ENCODE results near the gene SPPL2A.

The SPPL2A gene

DNA sequence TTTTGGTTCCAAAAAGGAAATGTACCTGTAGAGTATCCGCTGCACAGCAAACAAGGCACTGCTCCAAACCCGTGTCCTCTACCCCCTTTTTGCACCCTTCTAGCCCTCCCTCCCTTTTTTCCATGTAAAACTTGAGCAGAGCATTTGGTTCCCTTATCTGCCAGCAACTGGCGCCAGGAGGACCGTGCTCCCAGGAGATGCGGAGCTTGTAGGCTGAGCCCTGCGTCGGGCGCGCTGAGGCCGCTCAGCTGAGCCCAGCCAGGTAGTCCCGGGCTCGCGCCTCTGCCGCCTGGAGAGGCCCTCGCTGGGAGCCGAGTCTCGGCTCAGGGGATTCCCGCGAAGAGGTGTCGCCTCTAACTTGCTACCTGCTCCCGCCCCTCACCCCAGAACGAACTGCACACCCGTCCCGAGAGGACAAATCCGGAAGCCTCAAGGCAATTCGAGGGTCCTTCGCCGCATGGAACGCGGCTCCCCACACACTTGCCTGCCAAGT is 79.5 kb downstream of the SPPL2A start:
- DNase-seq: no peak

DNA sequence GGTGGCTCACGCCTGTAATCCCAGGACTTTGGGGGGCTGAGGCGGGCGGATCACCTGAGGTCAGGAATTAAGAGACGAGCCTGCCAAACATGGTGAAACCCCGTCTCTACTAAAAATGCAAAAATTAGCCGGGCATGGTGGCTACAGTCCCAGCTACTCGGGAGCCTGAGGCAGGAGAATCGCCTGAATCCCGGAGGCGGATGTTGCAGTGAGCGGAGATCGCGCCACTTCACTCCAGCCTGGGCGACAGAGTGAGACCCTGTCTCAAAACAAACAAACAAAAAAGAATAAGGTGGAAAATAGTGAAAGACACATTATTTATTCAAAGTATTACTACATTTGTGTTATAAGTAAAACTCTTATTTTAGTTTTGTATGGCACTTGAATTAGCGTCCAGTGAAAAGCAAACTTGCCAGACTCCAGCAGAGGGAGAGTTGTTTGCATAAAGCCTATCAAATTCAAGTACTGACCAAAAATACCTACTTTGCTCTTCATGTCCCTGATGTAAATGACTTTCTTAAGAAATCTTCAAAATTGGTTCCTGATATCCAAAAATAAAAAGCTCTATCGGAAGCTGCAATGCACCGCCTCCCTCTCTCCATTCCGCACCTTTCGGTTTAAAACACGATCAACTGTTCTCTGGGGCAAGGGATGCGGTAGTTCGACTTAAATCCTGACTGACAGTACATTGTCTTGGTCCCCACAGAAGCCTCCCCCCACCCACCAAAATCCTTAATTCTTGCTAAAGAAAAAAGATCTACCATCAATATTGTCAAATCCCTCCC is 80.1 kb downstream of the SPPL2A start:
- no peak for DNase-seq

DNA sequence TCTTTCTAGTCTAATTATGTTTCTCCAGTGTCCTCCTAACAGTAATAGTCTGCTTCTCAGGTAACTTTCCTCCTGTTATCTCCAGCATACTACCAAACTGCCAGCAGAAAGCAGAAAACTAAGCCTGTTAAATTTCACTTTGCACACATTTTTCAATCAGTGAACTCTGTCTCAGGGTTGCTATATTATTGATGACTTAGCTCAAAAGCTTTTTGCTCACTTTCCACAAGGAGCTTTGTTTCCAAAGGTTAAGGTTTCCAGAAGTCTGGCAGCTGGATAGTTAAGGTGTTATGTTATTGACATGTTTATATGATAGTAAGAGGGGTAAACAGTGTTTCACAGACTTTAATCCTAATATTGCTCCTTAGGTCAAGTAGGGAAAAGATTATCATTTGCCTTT is 84.0 kb downstream of the SPPL2A start:
- no peak for DNase-seq

DNA sequence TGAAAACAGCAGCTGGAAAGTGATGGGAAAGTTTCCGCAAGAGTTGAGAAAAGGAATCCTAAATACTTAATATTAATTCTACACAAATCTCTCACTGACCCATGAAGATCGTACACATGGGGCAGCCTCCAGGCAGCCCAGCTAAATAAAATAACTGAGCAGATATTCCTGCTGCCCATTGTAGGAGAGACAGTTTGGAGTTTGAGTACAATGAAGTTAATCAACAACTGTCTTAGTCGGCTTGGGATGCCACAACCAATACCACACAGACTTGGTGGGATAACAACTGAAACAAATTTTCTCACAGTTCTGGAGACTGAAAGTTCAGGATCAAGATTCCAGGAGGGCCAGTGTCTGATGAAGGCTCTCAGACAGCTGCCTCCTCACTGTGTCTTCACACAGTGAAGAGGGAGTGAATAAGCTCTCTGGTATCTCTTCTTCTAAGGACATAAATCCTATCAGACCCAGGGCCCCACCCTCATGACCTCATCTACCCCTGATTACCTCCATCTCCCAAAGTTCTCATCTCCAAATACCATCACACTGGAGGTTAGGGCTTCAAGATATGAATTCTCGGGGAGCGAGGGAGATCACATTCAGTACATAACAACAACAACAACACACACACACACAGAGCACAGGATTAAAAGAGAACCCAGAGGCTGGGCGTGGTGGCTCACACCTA is 88.6 kb downstream of the SPPL2A start:
- no peak for DNase-seq

DNA sequence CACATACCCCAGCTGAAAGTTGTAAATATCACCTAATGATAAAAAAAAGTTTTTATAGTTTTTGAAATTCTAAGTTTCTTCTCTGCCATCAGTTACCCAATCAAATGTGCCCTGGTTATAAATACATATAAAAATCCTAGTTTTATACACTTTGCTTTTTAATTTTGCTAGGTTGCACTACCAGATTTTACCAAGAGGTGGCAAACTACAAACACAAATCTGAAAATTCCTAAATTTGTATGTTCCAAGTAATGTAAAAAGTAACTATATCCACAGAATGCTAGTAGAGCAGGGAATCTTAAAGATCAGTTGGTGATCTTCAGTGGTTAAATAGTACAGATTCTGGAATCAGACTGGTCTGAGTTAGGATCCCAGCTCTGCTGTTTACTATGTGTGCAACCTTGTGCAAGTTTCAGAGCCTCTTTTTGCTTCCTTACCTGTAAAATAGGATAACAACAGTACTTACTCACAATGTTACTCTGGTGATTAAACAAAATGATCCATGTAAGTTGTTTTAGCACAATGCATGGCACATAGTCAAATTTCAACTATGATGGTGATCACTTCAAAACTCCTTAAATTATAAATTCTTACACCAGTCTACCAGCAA is 89.9 kb downstream of the SPPL2A start:
- DNase-seq: no peak

DNA sequence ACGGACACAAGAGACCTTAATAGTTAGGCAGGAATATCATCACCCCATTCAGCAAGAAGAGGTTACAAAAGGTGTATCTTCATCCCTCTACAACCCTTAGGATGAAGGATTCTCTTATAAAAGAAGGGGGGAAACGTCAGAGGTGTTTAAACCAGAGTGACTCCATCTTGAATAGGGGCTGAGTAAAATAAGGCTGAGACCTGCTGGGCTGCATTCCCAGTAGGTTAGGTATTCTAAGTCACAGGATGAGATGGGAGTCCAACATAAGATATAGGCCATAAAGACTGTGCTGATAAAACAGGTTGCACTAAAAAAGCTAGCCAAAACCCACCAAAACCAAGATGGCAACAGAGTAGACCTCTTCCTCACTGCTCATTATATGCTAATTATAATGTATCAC is 95.4 kb downstream of the SPPL2A start:
- no peak for DNase-seq

DNA sequence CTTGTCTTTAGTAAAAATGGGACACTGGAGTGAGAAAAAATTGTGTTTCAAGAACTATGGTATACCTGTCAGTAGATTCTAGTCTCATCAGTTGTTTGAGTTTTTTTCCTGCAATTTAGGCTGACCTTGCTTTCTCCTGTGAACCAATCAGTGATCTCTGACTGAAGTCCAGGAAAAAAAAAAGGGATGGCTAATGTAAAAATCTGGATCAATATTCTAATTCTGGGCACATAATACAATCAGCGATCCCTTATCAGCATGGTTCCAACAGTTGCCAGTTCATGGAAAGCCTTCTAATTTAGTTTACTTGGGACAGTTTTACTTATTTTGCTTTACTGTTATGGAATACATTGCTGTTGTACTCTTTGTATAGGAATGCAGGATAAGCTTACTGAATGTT is 95.9 kb downstream of the SPPL2A start:
- DNase-seq: no peak

DNA sequence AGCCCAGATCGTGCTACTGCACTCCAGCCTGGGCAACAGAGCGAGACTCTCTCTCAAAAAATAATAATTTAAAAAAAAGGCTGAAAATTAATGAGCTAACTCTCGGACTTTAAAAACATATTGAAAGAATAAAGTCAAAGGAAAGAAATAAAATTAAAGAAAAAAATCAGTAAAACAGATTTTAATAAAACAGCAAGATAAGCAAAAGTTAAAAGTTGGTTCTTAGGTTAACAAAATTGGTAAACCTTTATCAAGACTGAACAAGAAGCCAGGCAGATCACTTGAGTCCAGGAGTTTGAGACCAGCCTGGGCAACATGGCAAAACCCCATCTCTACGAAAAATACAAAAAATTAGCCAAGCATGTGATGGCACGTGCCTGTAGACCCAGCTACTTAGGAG is 99.6 kb downstream of the SPPL2A start:
- DNase-seq: no peak

DNA sequence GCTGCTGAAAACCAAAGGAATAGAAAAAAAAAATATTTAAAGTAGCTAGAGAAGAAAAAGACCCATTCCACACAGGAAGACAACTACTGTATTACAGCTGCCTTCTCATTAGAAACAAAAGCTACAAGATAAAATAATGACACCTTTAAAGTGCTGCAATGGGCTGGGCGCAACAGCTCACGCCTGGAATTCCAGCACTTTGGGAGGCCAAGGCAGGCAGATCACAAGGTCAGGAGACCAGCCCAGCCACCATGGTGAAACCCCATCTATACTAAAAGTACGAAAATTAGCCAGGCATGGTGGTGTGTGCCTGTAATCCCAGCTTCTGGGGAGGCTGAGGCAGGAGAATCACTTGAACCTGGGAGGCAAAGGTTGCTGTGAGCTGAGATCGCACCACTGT is 110.0 kb downstream of the SPPL2A start:
- no peak for DNase-seq

DNA sequence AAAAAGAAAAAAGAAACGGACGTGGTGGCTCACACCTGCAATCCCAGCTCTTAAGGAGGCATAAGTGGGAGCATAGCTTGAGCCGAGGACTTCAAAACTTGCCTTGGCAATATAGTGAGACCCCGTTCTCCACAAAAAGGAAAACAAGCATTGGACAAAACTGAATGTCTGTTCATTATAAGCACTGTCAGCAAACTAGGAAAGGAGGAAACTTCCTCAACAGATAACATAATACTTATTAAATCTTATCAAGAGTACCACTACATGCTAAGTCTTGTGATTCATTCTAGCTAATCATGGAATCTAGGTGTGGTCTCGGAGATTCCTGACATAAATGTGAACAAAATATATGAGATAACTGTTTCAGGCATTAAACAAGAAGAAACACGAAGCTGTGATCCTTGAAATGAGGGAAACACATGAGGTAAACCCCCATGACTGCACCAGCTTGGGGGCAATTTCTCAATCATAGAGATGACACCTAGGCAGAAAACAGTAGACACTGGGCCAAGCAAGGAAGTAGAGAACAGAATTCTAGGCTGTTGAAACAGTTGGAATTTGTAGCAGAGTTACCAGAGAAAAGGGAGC is 112.3 kb downstream of the SPPL2A start:
- no peak for DNase-seq

DNA sequence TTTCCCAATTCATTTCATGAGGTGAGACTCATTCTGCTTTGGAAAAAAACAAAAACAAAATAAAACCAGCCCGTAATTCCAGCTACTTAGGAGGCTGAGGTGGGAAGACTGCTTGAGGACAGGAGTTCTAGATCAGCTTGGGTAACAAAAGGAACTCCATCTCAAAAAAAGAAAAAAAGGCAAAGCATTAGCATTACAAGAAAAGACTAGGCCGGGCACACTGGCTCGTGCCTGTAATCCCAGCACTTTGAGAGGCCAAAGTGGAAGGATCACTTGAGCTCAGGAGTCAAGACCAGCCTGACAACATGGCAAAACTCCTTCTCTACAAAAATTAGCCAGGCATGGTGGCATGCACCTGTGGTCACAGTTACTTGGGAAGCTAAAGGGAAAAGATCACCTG is 112.8 kb downstream of the SPPL2A start:
- DNase-seq: no peak
